Esophagus squamous epithelium (tissue), 4 donors: Measurements from ENCODE around the gene AP5Z1.

Source experiments
- CTCF ChIP-seq, 6 experiments: fragments of 450-650 bp in 4 of 6; fragments of 200-600 bp in 2 of 6; sonication (generic) in 2 of 6; IDR thresholded peaks; one replicate each; pipeline ENCODE4 v1.5.1; 2016 to 2019; ENCODE audit warnings: antibody characterized with exemption in 6 of 6, mild to moderate bottlenecking in 4 of 6, moderate library complexity in 4 of 6
- POLR2A ChIP-seq, 4 donors: fragments of 450-650 bp; IDR thresholded peaks; one replicate each; pipeline ENCODE4 v1.6.1; 2017; ENCODE audit warnings: antibody characterized with exemption in 4 of 4, mild to moderate bottlenecking in 4 of 4, moderate library complexity in 3 of 4

- TF ChIP-seq CTCF (IDR thresholded peaks at IDR 0.05) (no peak), POLR2A (IDR thresholded peaks at IDR 0.05) (no peak)
These were observed 30.5 kb downstream of the AP5Z1 start for GRCh38 chr7:4805984-4806300.
